GM19463 (cell line): ENCODE results near the gene IQGAP2.
"Not testable (repeated sequence)": the region's sequence is repeated elsewhere in the genome, so short reads cannot be mapped to it uniquely, and the experiment has no call there.

ENCODE experiments used
- ATAC-seq: cut with Tn5 transposase; IDR thresholded peaks from one replicate; pipeline ENCODE4 v1.9.1; 2021; ENCODE audit warnings: mild to moderate bottlenecking, moderate library complexity; ENCODE audit not compliant: unreplicated experiment

The IQGAP2 gene

DNA sequence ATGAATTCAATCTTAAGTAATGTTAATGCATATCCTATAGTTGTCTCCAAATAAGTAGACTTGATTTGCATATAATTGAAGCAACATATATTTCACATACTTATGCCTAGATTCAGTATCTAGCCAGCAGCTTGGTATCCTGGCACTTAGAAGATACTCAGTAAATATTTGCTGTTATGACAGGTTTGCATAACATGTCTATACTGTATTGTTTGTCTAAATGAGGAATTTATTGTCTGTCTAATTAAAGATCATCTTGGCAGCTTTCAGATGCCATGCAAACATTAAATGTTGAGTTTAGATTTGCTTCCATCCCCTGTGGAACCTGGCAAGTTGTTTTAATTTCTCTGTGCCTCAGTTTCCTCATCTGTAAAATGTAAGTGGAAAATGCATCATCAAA is 9.4 kb downstream of the IQGAP2 start:
- no peak for ATAC-seq

DNA sequence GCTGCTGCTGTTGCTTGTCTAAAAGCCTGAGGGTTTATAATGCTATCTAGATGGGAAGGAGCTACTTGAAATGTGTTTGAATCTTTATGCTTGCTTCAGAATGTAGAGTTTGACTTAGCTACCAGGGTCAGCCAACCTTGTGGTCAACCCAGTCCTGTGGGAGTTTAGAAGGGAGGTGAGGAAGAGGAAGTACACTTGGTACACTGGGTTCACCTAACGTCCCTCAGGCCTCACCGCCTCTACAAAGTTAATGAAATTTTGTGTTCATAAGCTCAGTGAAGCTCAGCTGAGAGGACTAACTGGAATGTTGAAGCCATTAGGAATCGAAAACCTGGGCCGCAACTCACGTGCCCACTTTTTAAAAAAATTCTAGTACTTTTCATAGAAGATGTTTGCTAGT is 10.7 kb downstream of the IQGAP2 start:
- ATAC-seq, result no peak

DNA sequence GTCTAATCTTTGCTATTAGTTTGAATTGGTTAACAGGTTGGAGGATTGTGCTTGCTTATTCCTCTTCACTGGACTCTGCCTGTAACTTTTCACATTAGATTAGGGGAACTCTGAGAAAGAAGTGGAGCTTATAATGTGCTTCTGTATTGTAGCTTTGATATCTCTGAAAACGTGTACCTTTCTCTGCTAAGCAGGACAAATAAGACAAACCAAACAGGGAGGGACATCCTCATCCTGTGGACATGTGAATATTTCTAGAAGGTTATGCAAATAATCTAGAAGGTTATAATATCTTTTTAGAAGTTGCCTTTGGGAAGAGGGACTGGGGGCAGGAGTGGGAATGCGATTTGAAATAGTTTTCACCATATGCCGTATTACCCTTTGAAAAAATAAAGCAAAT is 11.7 kb downstream of the IQGAP2 start:
- ATAC-seq, result no peak

DNA sequence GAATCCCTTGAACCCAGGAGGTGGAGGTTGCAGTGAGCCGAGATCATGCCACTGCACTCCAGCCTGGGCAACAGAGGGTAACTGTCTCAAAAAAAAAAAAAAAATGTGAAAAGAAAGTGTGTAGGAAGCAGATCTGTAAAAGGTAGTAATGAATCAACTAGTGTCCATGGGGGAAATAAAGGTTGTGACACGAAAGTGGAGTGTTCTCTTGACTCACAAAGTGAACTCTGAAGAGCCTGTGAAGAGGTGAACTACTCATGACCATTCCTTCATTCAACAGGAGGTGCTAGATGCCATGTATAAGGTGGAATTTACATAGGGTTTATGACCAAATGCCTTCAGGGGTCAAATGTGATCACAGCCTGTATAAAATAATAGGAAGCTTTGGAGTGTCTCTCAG is 12.8 kb downstream of the IQGAP2 start:
- ATAC-seq, result no peak

DNA sequence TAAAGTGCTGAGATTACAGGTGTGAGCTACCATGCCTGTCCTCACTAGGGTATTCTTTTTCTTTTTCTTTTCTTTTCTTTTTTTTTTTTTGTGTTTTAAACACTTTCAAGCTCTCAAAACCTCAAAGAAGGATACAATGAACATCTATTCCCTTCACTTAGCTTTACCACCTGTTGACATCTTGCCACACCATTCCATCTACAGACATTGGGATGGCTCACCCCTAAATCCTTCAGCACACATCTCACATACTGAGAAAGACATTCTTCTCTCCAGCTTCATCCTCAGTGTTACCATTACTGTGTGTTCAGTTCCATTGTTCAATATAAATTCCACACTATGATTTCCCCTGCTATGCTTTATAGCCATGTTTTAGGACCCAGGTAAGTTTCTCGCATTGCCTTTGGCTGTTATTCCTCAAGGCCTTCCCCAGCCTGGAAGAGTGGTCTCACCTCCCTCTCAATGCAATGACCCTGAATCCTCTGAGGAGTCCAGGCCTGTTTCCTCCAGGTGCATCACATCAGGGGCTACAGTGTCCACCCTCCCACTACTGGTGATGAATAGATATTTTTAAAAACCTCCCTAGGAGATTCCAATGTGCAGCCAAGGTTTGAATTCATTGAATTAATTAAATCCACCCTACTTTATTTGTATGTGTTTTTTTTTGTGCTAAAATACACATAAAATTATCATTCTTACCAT is 16.7 kb downstream of the IQGAP2 start:
- ATAC-seq, result no peak

DNA sequence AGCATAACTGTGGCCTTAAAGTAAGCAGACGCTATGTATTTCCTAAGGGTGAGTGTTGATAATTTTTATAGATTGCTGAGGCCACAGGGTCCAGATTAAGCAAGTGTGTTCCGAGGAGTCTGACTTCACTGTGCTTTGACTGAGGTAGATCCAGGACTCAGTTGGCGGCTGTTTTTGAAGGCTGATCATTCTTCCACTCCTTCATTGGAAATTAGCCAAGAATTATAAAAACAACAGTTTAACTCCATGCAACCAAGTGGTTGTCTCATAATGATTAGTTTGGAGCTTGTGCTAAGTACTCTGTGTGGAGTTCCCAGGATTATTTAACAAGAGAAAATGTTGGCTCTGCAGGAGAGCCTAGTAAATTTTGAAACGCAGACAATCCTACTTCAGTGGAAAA is 19.1 kb downstream of the IQGAP2 start:
- no peak for ATAC-seq

DNA sequence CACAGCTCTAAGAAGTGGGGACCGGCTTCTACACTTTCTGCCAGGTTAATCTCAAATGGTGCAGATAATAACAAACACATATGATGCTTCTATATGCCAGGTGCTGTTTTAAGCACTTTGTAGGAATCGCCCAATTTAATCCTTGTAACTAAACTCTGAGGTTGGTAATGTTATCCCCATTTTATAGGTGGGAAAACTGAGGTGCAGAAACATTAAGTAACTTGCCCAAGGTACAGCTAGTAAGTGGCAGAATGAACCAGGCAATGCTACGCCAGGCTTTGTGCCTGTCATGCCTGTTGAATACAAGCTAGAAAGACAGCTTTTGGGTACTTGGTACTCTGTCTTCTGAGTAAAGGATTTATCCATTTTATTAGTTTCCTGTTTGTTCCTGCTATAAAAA is 19.7 kb downstream of the IQGAP2 start:
- no peak for ATAC-seq

DNA sequence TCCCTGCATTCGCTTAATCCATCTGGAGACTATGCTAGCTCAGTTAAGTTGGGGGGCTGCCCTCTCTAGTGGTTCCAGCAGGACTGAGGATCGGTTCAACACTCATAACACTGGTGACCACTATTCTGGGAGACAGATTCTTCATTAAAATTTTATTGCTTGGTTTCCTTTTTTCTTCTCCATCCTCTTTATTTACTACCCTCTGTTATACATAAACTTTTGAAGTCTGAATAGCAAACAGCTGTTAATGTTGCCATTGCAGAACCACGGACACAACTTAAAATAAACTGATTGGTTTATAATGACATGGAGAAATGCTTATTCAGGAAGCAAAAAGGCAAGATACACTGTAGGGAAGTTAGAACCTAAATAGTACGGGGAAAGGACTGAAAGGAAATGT is 22.1 kb downstream of the IQGAP2 start:
- no peak for ATAC-seq

DNA sequence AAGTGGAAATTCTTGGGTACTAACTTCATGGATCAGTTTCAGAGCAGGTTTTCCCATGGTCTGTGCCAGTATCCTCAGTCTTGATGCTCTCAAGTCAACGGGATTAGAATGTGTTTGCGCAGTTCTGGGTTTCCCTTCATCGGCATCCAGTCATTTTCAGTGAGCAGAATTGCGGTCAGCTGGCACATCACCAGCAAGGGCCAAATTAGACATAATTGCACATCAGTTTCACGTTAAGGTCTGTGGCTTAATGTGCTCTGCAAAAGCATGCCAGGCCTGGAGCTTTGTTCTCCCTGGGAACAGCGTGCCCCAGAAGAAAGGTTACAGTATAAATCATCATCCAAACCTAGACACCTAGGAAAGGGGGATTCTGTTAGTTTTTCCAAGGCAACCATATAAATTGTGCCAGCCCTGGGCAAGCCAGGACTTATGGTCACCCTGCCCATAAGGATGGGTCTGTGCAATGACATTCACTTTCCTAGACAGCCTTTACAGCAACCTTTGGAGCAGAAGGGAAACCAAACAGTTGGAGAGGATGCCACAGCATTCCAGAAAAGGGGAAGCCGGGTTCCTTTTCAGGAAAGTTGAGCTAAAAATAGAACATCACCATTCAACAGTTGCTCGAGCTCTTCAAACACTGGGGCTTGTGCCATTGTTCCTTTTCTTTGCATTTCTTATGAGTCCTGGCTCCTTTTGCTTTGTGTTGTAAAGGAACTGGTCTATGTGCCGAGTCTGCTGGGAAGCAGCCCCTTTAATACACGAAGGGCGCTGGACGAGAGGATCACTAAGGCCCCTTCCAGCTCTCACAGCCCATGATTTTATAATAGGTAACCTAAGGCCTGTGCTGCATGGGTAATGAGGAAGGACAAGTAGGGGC is 23.1 kb downstream of the IQGAP2 start:
- ATAC-seq, result no peak

DNA sequence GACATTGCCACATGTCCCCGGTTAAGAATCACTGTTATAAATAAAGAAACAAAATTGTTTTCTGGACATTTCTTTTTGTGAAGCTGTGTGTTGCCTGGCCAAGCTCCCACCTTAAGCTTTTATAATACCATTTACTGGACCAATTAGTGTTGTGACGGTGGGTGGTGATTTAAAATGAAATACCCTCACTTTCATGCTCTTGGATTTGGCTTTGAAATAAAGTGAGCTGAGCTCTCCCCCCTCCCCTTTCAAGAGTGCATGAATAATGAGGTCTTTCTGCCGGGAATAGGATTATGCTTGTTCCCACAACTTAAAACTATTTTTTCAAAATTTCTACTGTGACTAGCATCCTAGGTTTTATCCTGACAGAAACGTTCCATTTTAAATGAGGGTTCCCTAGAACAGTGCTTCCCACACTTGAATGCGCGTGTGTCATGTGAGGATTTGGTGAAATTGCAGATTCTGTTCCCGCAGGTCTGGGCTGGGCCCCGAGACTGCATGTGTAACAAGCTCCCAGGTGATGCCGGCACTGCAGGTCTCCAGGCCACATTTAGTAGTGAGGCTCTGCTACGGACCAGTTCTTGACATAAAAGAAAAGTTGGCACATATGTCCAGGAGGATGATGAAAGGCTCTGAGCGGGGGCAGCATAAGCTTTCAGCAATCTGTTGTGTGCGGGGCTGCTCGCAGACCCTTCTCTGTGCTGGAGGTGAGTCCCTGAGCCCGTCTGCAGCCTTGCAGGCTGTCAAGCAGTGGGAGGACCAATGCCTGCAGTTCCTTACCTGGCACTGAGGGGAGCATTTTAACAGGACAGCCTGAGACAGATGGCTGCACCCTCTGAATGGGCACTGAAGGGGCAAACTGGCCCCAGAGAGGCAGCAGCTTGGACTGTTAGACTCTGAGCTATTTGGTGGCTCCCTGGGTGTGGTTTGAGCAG is 24.4 kb downstream of the IQGAP2 start:
- ATAC-seq, result no peak

DNA sequence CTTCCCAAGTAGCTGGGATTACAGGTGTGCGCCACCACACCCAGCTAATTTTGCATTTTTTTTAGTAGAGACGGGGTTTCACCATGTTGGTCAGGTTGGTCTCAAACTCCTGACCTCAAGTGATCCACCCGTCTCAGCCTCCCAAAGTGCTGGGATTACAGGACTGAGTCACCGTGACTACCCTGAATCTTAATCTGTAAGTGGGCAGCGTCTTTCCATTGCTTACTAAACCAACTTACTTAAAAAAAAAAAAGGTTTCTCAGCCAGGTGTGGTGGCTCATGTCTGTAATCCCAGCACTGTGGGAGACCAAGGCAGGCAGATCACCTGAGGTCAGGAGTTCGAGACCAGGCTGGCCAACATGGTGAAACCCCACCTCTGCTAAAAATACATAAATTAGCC is 25.5 kb downstream of the IQGAP2 start:
- ATAC-seq, result not testable (repeated sequence)

DNA sequence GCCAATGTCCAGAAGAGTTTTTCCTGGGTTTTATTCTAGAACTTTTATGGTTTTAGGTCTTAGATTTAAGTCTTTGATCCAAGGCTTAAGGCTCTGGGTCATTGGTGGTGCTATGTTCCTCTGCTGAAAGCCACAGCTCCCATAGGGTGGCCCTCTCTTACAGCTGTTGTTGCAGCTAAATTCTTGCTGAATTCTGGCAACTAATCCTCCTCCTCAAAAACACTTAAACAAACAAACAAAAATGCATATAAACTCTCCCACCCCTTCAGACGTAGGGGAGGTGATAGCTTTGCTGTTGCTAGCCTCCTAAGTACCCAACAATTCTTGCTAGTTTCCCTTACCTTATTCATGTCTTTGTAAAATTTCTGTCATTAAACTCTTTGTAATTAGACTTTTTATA is 30.2 kb downstream of the IQGAP2 start:
- ATAC-seq, result no peak

DNA sequence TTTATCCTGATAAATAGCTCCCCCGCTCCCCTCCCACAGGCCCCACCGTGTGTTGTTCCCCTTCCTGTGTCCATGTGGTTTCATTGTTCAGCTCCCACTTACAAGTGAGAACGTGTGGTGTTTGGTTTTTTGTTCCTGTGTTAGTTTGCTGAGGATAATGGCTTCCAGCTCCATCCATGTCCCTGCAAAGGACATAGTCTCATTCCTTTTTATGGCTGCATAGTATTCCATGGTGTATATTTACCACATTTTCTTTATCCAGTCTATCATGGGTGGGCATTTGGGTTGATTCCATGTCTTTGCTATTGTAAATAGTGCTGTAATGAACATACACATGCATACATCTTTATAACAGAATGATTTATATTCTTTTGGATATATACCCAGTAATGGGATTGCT is 34.4 kb downstream of the IQGAP2 start:
- not testable (repeated sequence) for ATAC-seq

DNA sequence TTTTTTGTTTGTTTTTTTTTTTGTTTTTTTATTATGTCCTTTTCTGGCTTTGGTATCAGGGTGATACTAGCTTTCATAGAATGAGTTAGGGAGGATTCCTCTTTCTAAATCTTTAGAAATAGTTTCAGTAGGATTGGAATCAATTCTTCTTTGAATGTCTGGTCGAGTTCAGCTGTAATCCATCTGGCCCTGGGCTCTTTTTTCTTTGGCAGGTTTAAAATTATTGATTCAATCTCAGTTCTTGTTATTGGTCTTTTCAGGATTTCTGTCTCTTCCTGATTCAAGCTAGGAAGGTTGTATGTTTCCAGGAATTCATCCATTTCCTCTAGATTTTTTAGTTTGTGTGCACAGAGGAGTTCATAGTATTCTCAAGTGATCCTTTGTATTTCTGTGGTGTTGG is 34.9 kb downstream of the IQGAP2 start:
- ATAC-seq, result no peak

DNA sequence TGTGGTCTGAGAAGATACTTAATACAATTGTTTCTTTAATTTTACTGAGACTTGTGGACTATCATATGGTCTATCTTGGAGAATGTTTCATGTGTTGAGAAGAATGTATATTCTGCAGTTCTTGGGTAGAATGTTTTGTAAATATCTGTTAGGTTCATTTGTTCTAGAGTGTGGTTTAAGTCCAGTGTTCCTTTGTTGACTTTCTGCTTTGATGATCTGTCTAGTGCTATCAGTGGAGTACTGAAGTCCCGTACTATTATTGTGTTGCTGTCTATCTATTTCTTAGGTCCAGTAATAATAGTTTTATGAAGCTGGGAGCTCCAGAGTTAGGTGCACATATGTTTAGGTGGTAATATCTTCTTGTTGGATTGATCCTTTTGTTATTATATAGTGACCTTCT is 36.1 kb downstream of the IQGAP2 start:
- no peak for ATAC-seq

DNA sequence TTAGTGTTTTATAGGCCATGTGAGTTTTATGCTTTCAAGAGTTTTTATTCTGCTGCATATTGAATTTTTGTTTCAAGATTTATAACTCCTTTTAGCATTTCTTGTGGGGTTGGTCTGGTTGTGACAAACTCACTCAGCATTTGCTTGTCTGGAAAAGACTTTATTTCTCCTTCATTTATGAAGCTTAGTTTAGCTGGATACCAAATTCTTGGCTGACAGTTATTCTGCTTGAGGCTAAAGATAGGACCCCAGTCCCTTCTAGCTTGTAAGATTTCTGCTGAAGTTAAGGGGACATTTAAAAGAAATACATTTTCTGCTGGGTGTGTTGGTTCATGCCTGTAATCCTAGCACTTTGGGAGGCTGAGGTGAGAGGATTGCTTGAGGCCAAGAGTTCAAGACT is 36.8 kb downstream of the IQGAP2 start:
- no peak for ATAC-seq

DNA sequence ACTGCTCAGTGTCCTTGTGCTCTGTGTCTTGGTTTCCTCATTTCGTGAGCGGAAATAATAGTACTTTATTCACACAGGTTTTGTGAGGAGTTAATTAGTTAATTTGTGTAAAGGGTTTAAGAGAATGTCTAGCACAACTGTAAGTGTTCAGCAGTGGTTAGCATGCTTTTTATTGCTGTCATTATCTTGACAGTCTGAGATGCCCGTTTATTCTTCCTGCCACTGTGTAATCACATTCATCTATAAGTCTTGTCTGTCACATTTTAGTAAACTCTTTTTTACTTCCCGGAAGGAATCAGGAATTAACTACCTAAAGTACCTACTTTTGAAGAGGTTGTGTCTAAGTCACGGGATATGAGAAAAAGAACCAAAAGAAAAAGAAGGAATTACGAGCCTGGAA is 38.0 kb downstream of the IQGAP2 start:
- ATAC-seq, result no peak

DNA sequence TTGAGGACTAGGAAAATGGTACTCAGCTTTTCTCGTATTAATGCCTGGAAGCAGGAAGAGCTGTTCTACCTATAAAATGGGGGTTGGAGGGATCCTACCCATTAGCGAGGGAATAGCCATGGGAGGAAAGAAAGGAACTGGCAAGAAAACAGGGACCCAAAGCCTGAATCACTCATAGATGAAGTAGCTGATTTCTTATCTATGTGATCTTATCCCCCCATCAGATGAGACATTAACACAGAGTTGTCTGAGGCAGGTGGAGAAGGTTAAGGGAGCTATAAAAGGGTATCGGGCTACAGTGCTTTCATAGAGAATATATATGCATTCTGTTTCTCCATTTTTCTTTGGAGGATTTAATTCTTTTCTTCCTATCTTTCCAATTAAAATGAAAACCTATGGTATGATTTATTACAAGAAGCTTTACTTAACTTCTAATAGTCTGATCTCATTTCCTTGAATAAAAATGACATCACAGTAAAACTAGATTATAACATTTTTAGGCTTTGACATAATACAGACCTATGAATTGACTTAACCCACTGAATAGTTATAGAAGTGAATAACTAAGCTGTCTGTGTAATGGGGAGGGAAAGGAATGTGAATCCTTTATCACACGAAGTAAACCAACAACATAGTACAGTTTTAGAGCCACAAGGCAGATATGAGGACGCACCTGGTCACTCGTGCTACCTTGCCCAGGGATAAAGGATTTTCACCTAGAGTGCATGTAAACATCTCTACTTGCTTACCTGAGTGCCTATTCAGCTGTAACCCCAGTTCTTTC is 39.0 kb downstream of the IQGAP2 start:
- no peak for ATAC-seq

DNA sequence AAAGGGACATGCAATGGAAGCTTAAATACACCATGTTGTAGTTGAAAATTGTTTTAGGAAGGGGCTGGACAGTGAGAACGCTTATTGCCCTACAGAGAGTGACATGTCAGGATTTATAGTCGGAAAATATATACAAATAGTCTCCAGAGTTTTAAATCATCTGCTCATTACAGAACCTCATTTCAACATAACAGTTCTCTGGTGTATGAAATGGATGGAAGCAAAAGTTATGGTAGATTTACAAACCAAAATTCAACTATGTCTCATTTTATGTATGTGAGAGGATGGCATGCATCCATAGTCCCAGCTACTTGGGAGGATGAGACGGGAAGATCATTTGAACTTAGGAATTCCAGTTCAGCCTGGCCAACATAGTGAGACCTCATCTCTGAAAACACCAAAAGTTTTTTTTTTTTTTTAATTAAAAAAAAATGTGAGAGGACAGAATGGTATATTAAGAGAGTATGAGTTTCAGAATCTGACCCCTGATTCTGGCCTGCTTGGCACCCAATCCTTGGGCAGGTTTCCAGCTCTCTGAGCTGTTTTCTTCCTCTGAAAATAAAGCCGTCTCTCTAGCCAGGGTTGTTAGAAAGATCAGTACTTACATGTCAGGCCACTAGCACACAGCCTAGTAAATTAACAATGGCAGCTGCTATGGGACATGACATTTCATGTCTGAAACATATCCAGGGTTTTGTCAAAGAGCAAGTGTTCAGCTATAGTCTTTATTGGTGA is 40.1 kb downstream of the IQGAP2 start:
- no peak for ATAC-seq

DNA sequence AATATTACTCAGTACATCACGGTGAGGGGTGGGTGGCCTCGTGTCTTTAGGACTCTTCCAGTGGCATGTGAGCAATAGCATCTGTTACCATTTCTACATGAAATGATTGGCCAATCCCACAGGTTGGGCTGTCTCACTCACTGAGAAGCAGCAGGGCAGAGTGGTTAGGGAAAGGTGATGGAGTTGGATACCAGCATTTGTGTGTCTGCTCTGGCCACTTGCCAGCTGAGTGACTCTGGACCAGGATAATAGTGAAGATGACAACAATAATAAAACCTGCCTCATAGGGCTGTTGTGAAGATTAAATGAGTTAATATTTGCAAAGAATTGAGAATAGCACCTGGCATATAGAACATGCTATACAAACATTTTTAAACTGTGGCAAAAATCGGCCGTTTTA is 42.0 kb downstream of the IQGAP2 start:
- no peak for ATAC-seq
